Endothelial cell of umbilical vein (primary cell): ENCODE results near the gene MYO1G. TPM values are rescaled to one million over a fixed set of nuclear protein-coding genes. Genes with fewer than 3 reads are reported as not detected.

Experiments used
- BruUV-seq: library from RNA; stranded (reverse); fragments of 400-500 nt; replicated peaks from 2 replicates; lab custom pipeline; 2021; lab: Mats Ljungman, UMichigan
- CTCF ChIA-PET: fragments of 300-600, 350-600 bp; sonication (Branson Sonifier 250); formaldehyde crosslinking; loops from one replicate; lab custom pipeline; 2021; ENCODE audit warnings: antibody characterized with exemption, inconsistent platforms; lab: Charles Lee
- POLR2A ChIA-PET: fragments of 300-600, 350-600 bp; sonication (Branson Sonifier 250); formaldehyde crosslinking; loops from one replicate; lab custom pipeline; 2021; ENCODE audit warnings: antibody characterized with exemption, inconsistent platforms; lab: Charles Lee
- DNase-seq: peaks from one replicate; pipeline ENCODE4 v3.0.0-alpha.2; 2011; ENCODE audit warnings: low read depth, low spot score
- FAIRE-seq: peaks from 2 replicates; lab custom pipeline; 2011; peaks lifted over from hg19 to GRCh38; lab: Jason Lieb, UNC
- H2AFZ ChIP-seq: 2 replicates; pipeline ENCODE4 v1.6.0; 2012; ENCODE audit warnings: low read depth, low read length, control low read depth, inconsistent platforms
- H3K27ac ChIP-seq: 2 replicates; pipeline ENCODE4 v1.5.1; 2011; ENCODE audit warnings: low read depth, mild to moderate bottlenecking, control low read depth, low read length, moderate library complexity; ENCODE audit not compliant: insufficient read depth
- H3K27me3 ChIP-seq, 2 experiments: 2 replicates each; pipeline versions ENCODE4 v1.6.0 to v1.6.1; 2011; ENCODE audit warnings: low read length in 2 of 2, mixed read lengths in 1 of 2; ENCODE audit not compliant: control insufficient read depth in 2 of 2, insufficient read depth in 2 of 2
- H3K36me3 ChIP-seq, 2 experiments: 2 replicates in 1 of 2; 3 replicates in 1 of 2; pipeline ENCODE4 v1.5.1; 2011; ENCODE audit warnings: low read length in 2 of 2, mild to moderate bottlenecking in 1 of 2, moderate library complexity in 1 of 2; ENCODE audit not compliant: control insufficient read depth in 2 of 2, insufficient read depth in 2 of 2; ENCODE audit errors: extremely low read depth in 1 of 2
- H3K4me1 ChIP-seq: 3 replicates; pipeline ENCODE4 v1.5.1; 2011; ENCODE audit warnings: mild to moderate bottlenecking, low read length; ENCODE audit not compliant: control insufficient read depth, insufficient read depth; ENCODE audit errors: extremely low read depth
- H3K4me2 ChIP-seq: 2 replicates; pipeline ENCODE4 v1.6.1; 2011; ENCODE audit warnings: low read length, control low read depth, mixed read lengths; ENCODE audit not compliant: insufficient read depth
- H3K4me3 ChIP-seq, 3 experiments: fragments of 200-600 bp in 1 of 3; sonication (generic), shearing (Covaris generic) in 1 of 3; replicated peaks in 1 of 3; 2 replicates each; pipeline ENCODE4 v1.5.1; 2011 to 2016; ENCODE audit warnings: control low read depth in 3 of 3, low read length in 3 of 3, mild to moderate bottlenecking in 2 of 3, inconsistent platforms in 1 of 3, low read depth in 1 of 3, moderate library complexity in 1 of 3; ENCODE audit not compliant: insufficient read depth in 1 of 3
- H3K79me2 ChIP-seq: 2 replicates; pipeline ENCODE4 v1.6.0; 2012; ENCODE audit warnings: low read length, inconsistent platforms; ENCODE audit not compliant: control insufficient read depth, insufficient read depth
- H3K9ac ChIP-seq: replicated peaks from 2 replicates; pipeline ENCODE3; 2011; ENCODE audit warnings: low read length, control low read depth; ENCODE audit not compliant: insufficient read depth; ENCODE audit errors: extremely low read depth
- H3K9me1 ChIP-seq: replicated peaks from 3 replicates; pipeline ENCODE4 v1.6.0; 2011; ENCODE audit warnings: mild to moderate bottlenecking, low read length; ENCODE audit not compliant: control insufficient read depth, insufficient read depth; ENCODE audit errors: extremely low read depth
- H3K9me3 ChIP-seq: replicated peaks from 2 replicates; pipeline ENCODE4 v1.5.1; 2012; ENCODE audit warnings: low read length, inconsistent platforms; ENCODE audit not compliant: control insufficient read depth, insufficient read depth
- H4K20me1 ChIP-seq: replicated peaks from 2 replicates; pipeline ENCODE3; 2011; ENCODE audit warnings: mild to moderate bottlenecking, low read length; ENCODE audit not compliant: control insufficient read depth, insufficient read depth; ENCODE audit errors: extremely low read depth
- EZH2 ChIP-seq: IDR thresholded peaks from 2 replicates; pipeline ENCODE4 v1.6.1; 2012; ENCODE audit warnings: borderline replicate concordance, low read depth, mild to moderate bottlenecking, moderate library complexity, low read length, inconsistent platforms; ENCODE audit not compliant: severe bottlenecking
- FOS ChIP-seq: IDR thresholded peaks from 2 replicates; pipeline ENCODE4 v1.6.1; 2011; ENCODE audit warnings: mild to moderate bottlenecking, low read length, moderate library complexity, borderline replicate concordance; ENCODE audit not compliant: insufficient read depth
- GATA2 ChIP-seq: IDR thresholded peaks from 2 replicates; pipeline ENCODE4 v1.7.0; 2011; ENCODE audit warnings: low read depth, mild to moderate bottlenecking, moderate library complexity, mixed read lengths, low read length; ENCODE audit not compliant: insufficient read length, insufficient read depth
- JUN ChIP-seq: IDR thresholded peaks from 2 replicates; pipeline ENCODE4 v1.6.1; 2011; ENCODE audit warnings: borderline replicate concordance, low read depth; ENCODE audit not compliant: insufficient read length, insufficient read depth
- MYC ChIP-seq: IDR thresholded peaks from one replicate; pipeline ENCODE4 v1.6.1; 2011; ENCODE audit warnings: mild to moderate bottlenecking, low read depth, low read length
- POLR2A ChIP-seq: IDR thresholded peaks from 2 replicates; pipeline ENCODE4 v1.6.1; 2012; ENCODE audit warnings: low read depth, mild to moderate bottlenecking, control low read depth, low read length
- dilution Hi-C: fragments of 300-500 bp; cut with MboI; formaldehyde crosslinking; loops from one replicate; pipeline ENCODE4 v1.15.0; 2019; ENCODE audit warnings: low sequenced_read_pairs; ENCODE audit not compliant: extremely low pct_ligation_motif_present
- intact Hi-C: fragments of 100-400 bp; cut with micrococcal nuclease; formaldehyde crosslinking; loops from one replicate; pipeline ENCODE4 v1.10.0; 2022
- polyA plus RNA-seq, 4 experiments: library from polyadenylated mRNA; depleted of rRNA in 3 of 4; stranded (reverse) in 3 of 4; unstranded in 1 of 4; fragments of >200 nt; gene quantifications; 2 replicates each; pipeline versions ENCODE4 v1.2.1 to v1.2.3, GENCODE V29; 2011 to 2012; ENCODE audit warnings: missing spikeins in 1 of 4
- total RNA-seq: library from RNA; stranded (reverse); gene quantifications from 2 replicates; pipeline ENCODE4 v1.2.3, GENCODE V29; 2021
- TF ChIP-seq, protein P1 (sequence below), 2 donors: IDR thresholded peaks; 1 replicate in 1 of 2; 2 replicates in 1 of 2; pipeline ENCODE4 v1.5.1; 2011; ENCODE audit warnings: low read length in 2 of 2, mild to moderate bottlenecking in 2 of 2, moderate library complexity in 2 of 2, control low read depth in 1 of 2, inconsistent platforms in 1 of 2, low read depth in 1 of 2; ENCODE audit not compliant: insufficient read depth in 1 of 2; ENCODE audit errors: extremely low read depth in 1 of 2
- TF ChIP-seq, protein P2 (sequence below): IDR thresholded peaks from 2 replicates; pipeline ENCODE4 v1.6.1; 2011; ENCODE audit not compliant: insufficient read depth, insufficient read length

MYO1G gene
- total and polyA plus RNA-seq, 2 donors (not counting 3 experiments of a cell fraction or from before 2014, with no cell fraction given) = 0.11 TPM; not detected in 1

DNA sequence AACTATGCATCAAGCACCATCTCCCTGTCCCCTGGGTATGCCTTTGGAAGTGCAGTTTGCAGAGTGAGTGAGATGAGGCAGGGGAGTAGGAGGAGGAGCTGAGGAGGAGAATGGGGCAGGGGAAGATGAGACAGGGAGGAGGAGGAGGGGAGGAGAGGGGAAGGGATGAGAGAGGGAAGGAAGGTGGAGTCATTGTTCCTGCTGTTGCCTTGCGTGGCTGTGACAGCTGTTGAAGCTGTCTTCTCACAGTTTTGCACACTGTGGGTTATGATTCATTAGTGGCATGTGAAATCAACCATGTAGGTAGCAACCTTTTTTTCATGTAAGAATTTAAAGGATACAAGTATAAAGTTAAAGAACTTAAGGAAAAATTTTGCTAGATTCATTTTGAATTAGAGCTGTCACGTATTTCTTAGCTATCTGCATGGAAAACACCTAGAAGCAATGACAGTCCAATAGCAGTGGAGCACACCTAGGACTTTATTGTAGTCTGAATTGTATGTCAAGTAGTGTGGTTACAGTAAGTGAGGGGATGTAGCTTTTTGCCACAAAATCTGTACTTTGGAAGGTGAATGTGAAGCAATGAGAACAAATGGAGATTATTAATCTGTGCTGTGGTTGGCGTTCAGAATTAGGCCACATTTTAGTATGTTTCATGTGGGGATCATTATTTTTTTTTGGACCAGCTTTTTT, 42.9 kb upstream of the MYO1G start:
- ChIA-PET CTCF (interaction anchor here (0.6 to 1.8 kb wide), 5 partner anchors 10 to 25 kb away, joined by 3 to 5 read pairs (median 3); no protein-coding TSS in a partner anchor), POLR2A (interaction anchor here (0.7 kb wide), 1 partner anchor 845 kb away, joined by 3 read pairs; no protein-coding TSS in a partner anchor)
- intact Hi-C loops = no loop called here
- Histone ChIP-seq H3K9me1 (no peaks in the 10 kb centered on the region), H3K27me3 (no peaks in the 10 kb centered on the region), H3K4me1 (peaks cover 5% of the 10 kb centered on the region), H3K4me3 (no peak overlapping the region), H4K20me1 (no peaks in the 10 kb centered on the region), H3K27ac (no peak overlapping the region), H3K4me2 (no peak overlapping the region), H3K36me3 (peaks cover 0 to 2% of the 10 kb centered on the region in 2 experiments), H2AFZ (no peak overlapping the region), H3K9me3 (no peaks in the 10 kb centered on the region), H3K79me2 (peaks cover 47% of the 10 kb centered on the region), H3K9ac (no peak overlapping the region)
- DNase-seq = peak; percentile 24
- TF ChIP-seq EZH2 (no peak), FOS (peak; percentile 46)
- TF ChIP-seq, protein P1, sequence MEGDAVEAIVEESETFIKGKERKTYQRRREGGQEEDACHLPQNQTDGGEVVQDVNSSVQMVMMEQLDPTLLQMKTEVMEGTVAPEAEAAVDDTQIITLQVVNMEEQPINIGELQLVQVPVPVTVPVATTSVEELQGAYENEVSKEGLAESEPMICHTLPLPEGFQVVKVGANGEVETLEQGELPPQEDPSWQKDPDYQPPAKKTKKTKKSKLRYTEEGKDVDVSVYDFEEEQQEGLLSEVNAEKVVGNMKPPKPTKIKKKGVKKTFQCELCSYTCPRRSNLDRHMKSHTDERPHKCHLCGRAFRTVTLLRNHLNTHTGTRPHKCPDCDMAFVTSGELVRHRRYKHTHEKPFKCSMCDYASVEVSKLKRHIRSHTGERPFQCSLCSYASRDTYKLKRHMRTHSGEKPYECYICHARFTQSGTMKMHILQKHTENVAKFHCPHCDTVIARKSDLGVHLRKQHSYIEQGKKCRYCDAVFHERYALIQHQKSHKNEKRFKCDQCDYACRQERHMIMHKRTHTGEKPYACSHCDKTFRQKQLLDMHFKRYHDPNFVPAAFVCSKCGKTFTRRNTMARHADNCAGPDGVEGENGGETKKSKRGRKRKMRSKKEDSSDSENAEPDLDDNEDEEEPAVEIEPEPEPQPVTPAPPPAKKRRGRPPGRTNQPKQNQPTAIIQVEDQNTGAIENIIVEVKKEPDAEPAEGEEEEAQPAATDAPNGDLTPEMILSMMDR (IDR thresholded peaks at IDR 0.05; ENCODE audit: extremely low read depth in 1 of 2, insufficient read depth in 1 of 2, low read depth in 1 of 2, low read length in 2 of 2) = no peak
- FAIRE-seq = no peak
- dilution Hi-C loops = no loop called here
- no TSS peak for BruUV-seq

DNA sequence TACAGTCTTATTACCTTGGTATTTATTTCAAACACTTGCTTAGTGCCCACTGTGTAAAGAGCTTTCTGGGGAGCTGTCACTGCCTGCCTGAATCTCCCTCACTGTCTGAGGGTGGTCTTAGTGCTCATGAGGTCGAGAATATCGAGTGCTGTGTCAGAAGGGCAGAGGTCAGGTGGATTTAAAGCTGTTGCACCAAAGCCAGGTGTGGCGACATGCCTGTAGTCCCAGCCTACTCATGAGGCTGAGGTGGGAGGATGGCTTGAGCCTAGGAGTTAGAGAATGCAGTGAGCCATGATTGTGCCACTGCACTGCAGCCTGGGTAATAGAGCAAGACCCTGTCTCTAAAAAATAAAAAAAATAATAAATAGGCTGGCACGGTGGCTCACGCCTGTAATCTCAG, 42.1 kb upstream of the MYO1G start:
- peaks cover 41% of the 10 kb centered on the region for H3K79me2 ChIP-seq
- no peak overlapping the region for H3K27ac ChIP-seq
- ChIA-PET CTCF (interaction anchor here (1.0 to 1.8 kb wide), 2 partner anchors 15 to 20 kb away, joined by 3 to 5 read pairs; no protein-coding TSS in a partner anchor), POLR2A (interaction anchor here (0.7 kb wide), 1 partner anchor 846 kb away, joined by 3 read pairs; no protein-coding TSS in a partner anchor)
- dilution Hi-C loops = no loop called here
- no TSS peak for BruUV-seq
- H4K20me1 ChIP-seq = no peaks in the 10 kb centered on the region
- FAIRE-seq (no peak), DNase-seq (no peak)
- peaks cover 0 to 2% of the 10 kb centered on the region in 2 experiments for H3K36me3 ChIP-seq
- H3K4me2 ChIP-seq = no peak overlapping the region
- no peak overlapping the region for H3K4me3 ChIP-seq
- no peak for TF ChIP-seq MYC
- TF ChIP-seq EZH2 = no peak
- TF ChIP-seq, protein P2, sequence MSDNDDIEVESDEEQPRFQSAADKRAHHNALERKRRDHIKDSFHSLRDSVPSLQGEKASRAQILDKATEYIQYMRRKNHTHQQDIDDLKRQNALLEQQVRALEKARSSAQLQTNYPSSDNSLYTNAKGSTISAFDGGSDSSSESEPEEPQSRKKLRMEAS = no peak
- TF ChIP-seq JUN = no peak
- TF ChIP-seq GATA2 = no peak
- no peak for TF ChIP-seq FOS
- TF ChIP-seq, protein P1 (IDR thresholded peaks at IDR 0.05; ENCODE audit: extremely low read depth in 1 of 2, insufficient read depth in 1 of 2, low read depth in 1 of 2, low read length in 2 of 2) = no peak
- no peak for TF ChIP-seq POLR2A
- H3K9me3 ChIP-seq = no peaks in the 10 kb centered on the region
- intact Hi-C loops = no loop called here
- H3K9ac ChIP-seq = no peak overlapping the region
- H2AFZ ChIP-seq = no peak overlapping the region
- no peaks in the 10 kb centered on the region for H3K9me1 ChIP-seq
- H3K4me1 ChIP-seq = peaks cover 3% of the 10 kb centered on the region
- no peaks in the 10 kb centered on the region for H3K27me3 ChIP-seq
